HG03097 (cell line): ENCODE measurements around the gene FAM118B.
A peak's percentile ranks its signal among the peaks of the same experiment; 100 is the strongest.

Source experiments
- ATAC-seq: cut with Tn5 transposase; IDR thresholded peaks from one replicate; pipeline ENCODE4 v1.9.1; 2021; ENCODE audit not compliant: unreplicated experiment, low FRiP score

FAM118B gene

DNA sequence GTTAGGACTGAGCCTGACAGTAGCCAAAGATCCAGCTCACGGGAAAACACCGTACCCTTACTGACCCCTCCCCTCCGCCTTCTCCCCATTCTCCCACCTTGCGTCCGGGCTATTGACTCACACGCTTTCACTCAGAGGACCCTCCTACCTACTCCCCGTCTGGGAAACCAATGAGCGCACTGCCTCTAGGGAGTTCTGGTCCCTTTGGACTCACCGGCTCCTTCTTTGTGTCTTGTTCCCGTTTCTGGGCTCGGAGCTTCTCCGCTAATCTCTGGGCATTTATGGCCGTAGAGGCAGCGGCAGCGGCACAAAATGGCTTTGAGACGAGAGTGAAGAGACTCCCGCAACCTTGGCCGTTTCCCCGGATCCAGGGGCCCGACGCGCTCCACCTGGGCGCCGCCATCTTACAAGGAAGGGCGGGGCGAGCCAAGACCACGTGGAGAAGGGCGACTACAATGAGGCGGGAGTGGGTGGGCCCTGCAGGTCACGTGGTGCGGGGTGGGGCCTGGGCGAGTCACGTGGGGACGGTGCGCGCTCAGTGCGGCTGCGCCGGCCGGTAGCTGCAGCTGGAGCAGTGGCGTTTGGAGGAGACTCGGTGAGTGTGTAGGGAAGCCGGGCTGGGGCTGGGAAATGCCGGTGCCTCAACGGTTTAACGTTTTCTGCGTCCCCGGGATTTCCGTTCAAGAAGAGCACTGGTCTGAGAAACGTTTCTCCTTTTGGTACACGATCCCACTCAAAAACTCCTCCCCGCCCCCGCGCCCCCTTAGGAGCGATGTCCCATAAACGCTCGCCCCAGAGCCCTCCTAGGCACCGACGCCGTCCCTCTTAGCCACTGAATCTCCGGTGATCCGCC, at the start of gene FAM118B, which contains the start of gene RPUSD4:
TSS of gene FAM118B (plus strand) at position 547 of the 853 bp plus-strand sequence. CDS start 23,220 bp downstream, outside the sequence.
TSS of gene RPUSD4 (minus strand) at position 415 of the 853 bp plus-strand sequence. CDS start at position 403, 12 bp downstream.
- ATAC-seq, result peak; percentile 94

DNA sequence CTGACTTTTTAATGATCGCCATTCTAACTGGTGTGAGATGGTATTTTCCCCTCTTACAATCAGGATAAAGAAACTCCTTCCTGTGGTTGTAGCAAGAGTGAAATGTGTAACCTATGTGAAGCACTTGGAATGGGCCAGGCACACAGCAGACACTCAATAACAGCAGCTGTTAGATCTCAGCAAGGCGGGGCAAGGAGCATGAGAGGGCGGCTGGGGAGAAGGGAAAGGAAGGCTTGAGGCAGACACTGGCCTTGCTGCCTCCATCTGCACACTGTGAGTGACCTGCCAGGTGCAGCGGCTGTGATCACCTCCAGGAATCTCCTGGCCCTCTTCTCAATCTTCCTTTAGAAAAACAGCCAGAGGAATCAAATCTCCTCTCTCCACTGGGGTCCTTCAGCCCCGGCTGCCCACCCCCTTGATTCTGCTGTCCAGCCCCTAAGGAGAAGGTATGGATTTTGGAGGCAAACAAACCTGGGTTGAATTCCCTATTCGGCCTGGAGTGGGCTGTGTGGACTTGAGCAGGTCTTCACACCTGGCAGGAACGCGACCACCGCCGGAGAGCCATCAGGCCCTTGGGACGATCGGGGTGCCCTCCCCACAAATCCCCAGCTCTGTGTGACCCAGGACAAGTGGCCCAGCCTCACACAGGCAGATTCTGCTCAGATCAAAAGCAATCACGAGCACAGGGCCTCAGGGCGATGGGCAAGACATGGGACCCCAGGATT, 49.1 kb upstream of the FAM118B start:
- ATAC-seq, result no peak

DNA sequence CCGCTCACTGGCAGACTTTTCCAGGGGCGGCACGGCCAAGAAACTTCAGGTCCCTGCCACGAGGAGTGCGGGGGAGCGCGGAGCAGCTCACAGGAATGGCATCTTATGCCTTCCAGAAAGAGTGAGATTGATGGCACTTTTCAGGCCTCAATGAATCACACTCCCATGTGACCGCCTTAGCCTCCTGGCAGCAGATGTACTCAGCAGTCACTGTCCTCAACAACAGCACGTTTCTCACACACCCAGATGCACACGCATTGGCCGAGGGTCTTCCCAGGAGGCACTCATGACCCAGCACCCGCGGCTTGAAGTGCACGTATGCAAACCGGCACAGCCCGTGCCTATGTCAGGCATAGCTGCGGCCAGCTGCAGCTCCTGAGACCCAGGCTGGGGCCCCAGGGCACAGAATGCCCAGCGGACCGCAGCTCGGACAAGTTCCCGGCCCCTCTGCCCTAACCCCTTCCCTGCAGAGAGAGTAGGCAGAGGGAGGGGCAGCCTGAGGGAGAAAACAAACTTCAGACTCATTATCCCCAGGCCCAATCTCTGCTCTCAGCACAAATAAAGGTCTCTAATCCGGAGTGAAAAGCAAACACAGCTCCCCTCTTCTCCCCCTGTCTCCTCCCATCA, 48.4 kb upstream of the FAM118B start:
- ATAC-seq, result no peak

DNA sequence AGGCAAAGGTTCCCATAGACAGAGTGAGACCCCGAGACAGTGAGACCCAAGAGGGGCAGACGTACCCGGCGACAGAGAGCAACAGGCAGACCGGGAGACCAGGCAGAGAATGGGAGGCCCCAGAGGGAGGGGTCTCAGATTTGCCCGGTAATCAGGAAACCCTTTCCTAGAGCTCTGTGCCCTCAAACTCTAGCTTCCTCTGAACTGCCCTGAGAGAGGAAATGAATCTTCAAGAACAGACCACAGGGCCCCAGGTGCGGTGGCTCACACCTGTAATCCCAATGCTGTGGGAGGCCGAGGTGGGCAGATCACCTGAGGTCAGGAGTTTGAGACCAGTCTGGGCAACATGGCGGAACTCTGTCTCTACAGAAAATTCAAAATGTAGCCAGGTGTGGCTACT, 47.8 kb upstream of the FAM118B start:
- ATAC-seq, result no peak

DNA sequence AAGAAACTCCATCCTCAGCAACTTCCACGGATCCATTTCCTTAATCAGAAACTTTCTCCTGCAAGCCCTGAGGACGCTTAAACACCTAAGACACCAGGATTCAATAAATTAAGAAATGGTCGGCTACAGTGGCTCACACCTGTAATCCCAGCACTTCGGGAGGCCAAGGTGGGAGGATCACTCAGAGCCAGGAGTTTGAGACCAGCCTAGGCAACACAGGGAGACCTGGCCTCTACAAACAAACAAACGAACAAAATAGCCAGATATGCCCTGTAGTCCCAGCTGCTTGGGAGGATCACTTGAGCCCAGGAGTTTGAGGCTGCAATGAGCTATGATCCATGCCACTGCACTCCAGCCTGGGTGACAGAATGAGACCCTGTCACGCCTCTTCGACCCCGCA, 46.8 kb upstream of the FAM118B start:
- no peak for ATAC-seq

DNA sequence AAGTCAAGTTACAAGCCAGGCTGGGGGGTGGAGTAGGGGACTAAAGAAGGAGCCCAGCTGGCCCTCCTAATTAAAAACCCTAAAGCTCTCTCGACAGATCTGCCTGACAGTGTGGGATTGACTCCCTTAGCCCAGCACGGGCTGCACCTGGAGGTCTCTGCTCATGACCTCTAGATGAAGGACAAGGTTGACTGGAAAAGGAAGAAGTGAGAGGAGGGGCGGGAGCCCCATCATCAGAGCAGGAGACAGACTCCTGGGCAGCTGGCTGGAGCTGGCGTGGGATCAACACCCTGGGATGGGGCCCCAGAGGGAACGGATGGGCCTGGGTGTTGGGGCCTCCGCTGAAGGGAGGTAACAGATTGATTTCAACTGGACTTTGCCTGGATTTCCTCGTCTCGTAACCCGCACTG, 46.3 kb upstream of the FAM118B start:
- no peak for ATAC-seq

DNA sequence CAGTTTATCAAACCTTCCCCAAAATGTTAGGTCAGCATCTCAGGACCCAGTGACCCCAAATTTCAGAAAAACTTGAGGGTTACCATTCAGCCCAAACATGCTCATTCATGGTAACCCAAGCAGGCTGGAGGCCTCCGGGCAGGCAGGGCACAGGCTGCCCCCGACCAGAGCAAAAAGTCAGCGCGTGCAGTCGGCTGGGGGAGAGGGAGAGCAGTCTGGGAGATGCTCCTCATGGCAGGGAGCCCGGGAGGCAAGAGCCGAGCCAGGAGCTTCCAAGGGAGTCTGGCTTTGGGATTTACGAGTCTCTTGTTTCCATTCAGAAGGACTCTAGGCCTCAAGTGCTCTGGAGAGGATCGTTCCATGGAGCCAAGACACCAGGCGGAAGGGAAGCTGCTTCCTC, 45.8 kb upstream of the FAM118B start:
- ATAC-seq, result no peak

DNA sequence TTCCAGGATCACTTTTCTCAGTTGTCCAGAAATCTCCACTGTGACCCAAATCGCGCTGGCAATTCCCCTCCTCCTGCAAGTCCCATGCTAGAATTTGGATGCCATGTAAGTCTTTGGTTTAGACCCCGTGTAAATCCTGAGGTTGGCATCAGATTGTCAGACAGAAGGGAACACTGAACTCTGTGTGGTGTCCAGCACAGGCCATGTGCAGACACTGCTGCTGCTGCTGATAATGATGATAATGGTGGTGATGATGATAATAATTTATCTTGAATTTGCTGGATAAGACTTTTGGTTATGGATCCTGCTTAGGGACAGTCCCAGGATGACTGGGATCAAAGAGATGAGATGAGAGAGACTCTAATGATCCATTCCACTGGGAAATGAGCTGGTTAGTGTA, 45.2 kb upstream of the FAM118B start:
- ATAC-seq, result no peak

DNA sequence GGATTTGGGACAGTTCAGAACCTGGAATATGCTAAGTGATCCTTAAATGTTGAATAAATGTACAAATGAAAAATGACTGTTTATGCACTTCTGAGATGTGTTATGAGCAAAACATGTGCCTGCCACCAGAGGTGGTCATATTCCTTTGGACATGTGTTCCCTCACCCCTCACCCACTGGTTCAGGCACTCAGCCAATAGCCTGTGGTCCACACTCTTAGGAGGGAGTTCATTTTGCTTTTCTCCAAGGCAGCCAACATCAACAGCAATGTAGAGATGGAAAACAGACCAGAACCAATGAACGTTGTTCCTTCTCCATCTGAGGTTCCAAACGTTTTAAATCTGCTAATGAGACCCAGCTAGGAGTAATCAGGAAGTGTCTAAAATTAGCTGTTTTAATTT, 44.1 kb upstream of the FAM118B start:
- no peak for ATAC-seq

DNA sequence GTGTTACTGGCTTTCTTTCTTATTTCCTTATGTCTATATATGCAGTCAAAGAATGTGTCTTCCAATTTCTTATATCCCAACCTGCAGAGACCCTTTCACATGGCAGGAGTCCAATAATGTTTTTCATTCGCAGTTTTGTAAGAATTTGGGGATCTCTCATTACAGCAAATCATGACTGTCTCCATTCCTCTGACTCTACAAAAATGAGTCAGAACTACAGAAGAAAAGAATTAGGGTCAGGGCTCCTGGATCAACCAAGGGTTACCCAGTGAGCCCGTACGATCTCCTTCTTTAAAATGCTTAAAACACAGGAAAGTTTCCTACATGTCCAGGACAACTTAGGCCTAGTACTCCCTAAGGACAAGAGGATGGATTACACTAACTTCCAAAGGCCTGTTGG, 42.3 kb upstream of the FAM118B start:
- no peak for ATAC-seq

DNA sequence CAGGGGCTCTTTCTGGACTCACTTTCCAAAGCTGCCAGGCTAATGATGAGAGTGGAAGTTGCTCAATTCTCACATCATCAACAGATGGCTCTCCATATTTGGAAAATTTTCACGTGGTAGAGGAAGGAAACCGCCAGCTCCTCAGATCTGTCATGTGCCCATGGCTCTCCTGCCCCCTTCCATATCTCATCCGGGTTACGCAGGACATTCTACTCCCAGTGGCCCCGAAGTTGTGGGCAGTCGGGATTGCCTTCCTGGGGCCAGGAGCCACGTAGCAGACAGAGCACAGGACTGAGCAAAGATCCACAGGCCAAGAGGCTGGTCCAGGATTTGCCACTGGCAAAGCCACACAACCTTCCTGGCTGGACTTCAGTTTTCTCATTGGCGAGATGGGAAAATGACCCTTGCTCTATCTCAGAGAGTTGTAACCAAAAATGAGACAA, 39.0 kb upstream of the FAM118B start:
- no peak for ATAC-seq

DNA sequence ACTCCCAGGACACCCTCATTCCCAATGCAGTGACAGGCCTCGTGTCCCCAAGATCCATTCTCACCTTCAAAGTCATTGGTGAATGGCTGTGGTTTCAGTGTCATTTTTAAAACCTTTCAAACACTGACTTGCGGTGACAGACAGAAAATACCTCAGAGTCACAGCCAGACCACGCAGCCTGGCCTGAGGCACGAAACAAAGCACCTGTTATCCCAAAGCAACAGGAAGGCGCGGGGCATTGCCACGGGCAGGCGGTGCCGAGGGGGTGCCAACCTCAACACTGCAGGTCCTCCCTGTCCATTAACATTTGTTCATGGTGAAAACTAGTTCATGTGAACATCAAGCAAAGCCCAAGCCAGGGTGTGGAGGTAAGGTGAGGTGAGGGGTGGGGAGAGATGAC, 38.3 kb upstream of the FAM118B start:
- no peak for ATAC-seq

DNA sequence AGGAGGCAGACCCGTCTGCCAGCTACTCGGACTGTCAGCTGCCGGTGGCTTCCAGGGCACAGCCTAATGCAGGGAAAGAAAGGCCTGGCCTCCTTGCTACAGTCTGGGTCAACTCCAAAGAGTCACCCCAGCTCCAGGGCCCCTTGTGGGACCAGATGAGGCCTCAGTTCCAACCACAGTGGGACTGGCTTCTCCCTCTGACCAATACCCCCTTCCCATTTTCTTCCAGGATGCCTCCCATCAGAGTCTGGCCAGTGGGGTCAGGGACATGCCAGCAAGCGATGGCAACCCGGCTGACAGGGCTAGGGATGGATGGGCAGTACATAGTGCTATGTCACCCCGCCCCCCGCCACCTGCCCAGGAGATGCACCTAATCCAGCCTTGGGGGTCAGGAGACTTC, 36.8 kb upstream of the FAM118B start:
- ATAC-seq, result no peak

DNA sequence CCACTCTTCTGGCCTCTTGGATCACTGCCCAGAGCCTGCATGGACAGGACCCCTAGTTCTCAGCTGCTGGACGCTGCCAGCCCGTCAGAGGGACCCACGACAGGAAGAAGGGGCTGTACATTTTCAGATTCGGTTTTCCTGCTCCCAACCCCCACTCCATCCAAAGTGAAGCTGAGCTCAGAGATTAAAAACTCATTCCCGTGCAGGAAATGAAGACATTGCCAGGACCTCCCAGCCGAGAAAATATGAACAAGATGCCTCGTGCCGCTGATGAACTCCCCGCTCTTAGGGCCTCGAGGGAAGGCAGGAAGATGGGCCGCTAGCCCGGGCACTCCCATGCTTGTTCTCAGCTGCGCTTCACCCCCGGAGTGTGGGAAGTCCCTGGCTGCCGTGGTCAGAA, 36.2 kb upstream of the FAM118B start:
- ATAC-seq, result no peak

DNA sequence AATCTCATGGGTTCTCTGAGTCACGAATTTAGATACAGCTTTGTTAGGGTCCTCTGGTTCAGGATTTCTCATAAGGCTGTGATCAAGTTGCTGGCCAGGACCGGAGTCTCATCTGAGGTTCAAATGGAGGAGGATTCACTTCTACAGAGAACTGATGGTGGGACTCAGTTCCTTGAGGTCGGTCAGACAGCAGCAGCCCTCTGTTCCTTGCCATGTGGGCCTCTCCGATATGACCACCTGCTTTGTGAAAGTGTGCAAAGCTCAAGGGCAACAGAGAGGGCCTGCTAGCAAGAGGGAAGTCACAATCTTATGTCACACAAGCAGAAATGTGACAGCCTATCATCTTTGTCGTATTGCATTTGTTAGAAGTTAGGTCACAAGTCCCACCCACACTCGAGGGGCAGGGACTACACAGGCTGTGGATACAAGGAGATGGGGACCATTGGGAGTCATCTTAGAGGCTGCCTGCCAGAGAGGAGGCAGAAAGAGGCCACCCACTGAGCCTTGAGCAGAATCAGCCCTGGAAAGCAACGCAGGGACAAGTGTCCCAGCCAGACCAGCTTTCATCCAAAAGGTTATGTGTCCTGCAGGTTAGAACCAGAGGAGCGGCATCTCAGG, 34.6 kb upstream of the FAM118B start:
- no peak for ATAC-seq

DNA sequence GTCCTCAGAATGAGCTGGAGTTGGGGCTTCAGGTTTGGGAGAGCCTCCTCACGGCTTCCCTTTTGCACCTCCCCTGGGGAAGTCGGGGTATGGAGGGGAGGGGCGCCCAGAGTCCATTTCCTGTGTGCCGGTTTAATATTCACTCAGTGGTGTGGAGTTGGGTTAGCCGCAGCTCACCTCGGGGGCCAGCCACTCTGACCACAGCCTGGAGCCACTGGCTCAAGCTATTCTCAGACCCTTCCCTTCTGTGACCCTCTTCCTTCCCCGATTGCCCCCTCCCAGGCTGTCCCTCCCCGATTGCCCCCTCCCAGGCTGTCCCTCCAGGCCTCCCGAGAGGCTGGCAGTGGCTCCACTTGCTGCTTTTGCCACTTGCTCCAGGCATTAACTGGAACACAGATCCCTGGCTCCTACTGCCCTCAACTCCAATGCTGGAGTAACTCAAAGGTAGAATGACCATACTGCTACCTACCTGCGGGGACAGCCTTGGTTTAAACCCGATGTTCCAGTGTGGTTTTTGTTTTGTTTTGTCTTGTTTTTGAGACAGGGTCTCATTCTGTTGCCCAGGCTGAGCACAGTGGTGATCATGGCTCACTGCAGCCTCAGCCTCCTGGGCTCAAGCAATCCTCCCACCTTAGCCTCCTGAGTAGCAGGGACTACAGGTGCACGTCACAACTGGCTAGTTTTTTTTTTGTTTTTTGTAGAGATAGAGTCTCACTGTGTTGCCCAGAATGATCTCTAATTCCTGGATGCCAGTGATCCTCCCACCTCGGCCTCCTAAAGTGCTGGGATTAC, 29.4 kb upstream of the FAM118B start:
- peak; percentile 79 for ATAC-seq

DNA sequence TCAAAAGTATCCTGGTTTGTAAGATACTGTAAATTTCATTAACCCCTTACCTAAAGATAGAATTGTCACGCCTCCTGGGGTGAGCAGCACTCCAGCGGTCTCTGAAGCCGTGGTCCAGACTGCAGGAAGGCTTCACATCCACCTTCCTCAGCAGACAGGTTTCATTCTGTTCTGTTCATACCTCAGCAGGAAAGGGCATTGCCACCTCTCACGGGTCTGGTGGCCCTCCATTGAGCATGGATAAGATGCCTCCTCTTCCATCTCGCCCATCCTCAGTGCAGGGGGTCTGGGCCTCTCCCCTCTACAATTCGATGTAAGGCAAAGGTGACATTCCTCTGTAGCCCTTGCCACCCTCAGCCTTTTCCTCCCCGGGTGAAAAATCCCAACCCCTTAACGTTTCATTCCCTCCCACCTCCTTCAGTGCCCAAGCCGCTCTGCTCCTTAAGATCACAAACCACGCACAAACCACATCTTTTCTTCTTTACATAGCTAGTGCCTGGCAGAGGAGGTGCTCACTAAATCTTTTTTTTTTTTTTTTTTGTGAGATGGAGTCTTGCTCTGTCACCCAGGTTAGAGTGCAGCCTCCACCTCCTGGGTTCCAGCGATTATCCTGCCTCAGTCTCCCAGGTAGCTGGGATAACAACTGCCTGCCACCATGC, 28.7 kb upstream of the FAM118B start:
- no peak for ATAC-seq

DNA sequence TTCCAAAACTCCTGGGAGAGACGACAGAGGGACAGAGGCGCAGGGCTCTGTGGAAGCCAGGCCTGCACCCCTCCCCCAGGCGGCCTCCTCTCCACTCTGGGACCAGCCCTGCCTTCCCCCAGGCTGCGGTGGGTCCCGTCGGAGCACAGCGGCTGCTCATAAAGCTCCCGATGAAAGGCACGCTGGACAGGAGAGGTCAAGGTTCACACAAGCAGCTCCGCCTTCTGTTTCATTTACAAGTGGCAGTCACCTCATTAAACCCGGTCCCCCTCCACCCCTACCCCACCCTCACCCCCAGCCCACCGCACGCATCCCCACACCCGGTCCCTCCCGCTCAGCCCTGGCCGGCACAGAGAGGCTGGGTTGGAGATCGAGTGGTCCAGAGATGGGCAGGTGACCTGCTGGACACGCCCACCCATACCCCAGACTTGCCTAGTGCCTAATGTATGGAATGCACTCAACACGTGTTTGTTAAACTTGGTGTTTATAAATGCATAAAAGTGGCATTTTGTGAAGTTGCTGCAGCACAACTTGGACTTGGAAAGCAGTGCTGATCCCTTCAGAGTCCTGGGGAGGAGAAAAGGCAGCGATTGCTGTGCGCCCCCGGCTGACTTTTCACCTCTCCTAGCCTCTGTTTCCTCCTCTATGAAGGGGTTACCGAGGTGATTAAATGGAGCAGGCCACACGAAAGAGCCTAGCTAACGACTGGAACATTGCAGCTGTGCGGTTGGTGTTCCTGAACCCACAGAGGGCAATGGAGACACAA, 26.1 kb upstream of the FAM118B start:
- ATAC-seq, result no peak
